GM04503 (cell line): ENCODE data around the gene KCNJ6.
A peak's percentile ranks its signal among the peaks of the same experiment; 100 is the strongest.

ENCODE experiments used
- DNase-seq: peaks from one replicate; pipeline ENCODE4 v3.0.0-alpha.2; 2012; ENCODE audit warnings: low read depth

The KCNJ6 gene

DNA sequence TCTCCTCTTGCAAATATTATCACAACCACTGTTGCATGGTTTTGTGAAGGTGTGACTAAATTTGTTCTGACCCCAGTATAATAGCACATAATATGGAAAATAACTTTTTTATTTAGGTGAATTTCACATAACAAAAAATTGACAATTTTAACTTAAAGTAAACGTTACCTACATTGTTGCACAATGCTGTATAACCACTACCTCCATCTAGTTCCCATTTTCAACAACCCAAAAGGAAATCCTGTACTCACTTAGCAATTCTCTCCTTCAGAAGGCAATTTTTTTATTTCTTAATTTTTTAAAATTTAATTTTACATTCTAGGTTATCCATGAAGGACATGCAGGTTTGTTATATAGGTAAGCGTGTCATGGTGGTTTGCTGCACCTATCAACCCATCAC lies 95.2 kb downstream of the KCNJ6 start:
- DNase-seq = no peak

DNA sequence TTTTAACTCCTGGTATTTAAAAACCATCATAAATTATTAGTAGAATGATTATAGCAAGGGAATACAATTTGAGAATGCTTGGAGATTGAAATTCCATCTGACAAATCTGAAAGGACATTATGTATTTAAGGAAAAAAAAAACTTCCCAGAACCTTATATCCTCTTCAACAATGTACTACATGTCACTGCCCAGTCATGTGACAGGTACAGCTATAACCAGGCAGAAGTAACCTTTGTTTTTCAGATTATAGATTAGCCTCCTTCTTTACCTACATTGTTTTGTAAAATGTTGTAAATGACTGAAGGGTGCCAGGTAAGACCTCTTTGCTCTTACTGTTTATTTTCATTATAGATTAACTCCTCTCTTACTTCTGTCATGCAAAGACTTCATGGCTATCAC lies 96.9 kb downstream of the KCNJ6 start:
- no peak for DNase-seq

DNA sequence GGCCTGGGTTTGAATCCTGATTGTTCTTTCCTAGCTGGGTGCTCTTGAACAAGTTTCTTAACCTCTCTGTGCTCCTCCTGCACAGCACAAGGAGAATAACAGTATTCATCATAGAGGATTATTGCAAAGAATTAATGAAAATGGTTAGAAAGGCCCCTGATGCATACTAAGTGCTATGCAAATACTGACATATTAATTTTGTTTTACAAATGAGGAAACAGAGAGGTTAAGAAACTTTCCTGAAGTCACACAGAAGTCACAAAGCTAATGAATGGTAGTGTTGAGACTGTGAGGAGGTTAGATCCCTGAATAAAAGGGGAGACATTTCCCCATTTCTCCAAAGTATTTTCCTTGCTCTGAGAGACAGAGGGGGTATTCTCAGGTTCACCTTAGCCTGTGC lies 99.0 kb downstream of the KCNJ6 start:
- DNase-seq = no peak

DNA sequence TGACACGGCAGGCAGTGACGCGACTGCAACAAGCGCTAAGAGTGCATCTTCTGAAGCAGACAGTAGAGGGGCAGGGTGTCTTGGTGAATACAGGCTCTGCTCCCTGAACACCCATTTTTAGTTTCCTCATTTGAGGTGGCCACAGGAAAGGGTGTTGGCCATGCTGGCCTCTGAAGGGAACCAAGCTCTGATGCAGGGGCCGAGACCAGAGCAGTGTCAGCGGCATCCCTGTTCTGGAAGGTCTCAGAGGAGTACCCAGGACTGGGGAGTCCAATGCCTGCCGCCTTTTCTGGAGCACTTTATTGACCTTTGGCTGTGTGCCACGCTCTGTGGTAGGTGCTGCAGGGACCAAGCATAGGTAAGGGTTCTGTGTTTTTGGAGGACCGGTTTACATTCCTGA lies 100.4 kb downstream of the KCNJ6 start:
- no peak for DNase-seq

DNA sequence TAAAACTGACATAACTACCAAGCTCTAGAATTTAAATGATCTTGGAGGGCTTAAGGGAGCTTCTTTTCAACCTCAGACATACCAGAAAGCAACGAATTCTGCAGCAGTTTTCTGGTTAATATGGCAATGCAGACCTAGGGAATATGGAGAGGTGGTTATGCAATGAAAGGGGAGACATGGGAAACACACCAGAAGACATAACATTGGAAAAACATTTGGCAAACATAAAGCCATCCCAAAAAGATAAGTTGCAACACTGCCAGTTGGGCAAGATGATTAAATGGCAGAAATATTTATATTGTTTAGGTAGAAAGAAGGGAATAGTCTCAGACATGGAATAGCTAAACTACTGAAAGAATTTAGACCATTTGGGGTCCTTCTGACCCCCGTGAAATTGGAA lies 104.5 kb downstream of the KCNJ6 start:
- DNase-seq = no peak

DNA sequence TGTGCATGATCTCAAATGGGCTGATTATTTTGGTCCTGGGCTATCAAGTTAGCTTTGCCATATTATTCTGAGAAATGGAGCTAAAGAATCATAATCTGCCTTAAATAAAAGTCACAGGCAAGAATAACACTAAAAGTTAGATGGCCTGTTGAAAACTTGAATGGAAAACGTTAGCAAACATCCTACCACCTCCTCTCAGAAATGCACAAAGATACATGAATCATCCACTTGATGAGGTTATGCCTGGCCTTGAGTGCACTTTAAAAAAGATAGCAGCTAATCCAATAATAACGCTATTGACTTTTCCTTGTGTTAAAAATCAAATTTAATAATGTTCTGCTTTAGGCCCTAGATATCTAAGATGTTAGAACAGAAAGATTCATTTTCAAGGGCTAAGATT lies 108.0 kb downstream of the KCNJ6 start:
- no peak for DNase-seq

DNA sequence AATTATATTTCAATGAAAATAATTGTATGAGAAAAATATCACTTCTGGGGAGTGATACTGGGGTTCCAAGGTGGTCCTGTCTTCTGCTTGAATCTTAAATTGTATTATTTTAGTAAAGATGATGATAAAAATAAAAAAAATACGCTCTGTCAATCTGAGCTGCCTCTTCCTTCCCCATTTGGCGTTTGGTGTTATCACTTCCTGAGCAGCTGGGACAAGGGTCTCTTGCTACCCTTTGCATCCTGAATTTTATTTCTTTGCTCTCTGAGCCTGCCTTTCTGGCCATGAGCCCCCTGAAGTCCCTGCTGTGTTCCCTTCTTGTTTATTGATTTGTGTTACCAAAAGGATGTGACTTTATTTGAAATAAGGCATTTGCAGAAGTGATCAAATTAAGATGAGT lies 111.0 kb downstream of the KCNJ6 start:
- DNase-seq = no peak

DNA sequence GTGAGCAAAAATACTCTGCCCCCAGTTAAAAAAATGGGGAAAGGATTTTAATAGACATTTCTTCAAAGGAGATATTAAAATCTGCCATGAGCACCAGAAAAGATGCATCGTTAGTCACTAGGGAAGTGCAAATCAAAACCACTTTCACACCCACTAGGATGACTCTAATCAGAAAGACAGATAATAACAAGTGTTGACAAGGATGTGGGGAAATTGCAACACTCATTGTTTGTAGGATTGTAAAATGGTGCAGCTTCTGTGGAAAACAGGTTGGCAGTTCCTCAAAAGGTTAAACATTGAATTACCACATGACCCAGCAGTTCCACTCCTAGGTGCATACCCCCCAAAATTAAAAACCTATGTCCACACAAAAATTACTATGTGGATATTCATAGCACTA lies 112.3 kb downstream of the KCNJ6 start:
- no peak for DNase-seq

DNA sequence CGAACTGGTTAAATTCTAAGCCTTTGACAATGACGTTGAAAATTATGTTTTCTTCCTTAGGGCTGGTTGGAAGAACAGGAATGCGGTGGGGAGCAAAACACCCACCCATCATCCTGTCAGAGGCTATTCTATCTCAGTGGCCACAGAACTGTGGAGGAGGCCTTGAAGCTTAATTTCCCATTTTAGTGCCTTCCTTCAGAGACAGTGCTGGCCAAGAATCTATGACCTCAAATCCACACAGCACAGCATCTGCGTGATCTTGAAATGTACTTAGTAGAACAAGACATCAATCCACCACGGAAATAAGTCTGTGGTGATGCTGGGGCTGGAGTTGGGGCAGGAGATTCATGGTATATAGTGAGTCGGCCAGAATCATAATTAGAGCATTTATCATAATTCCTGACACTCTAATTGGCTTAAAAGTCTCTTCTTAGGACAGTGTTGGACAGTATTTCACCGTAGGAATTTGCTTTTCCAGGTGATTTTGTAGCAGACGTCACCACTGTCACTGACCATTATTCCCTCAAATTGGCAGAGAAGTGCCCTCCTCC lies 113.1 kb downstream of the KCNJ6 start:
- no peak for DNase-seq

DNA sequence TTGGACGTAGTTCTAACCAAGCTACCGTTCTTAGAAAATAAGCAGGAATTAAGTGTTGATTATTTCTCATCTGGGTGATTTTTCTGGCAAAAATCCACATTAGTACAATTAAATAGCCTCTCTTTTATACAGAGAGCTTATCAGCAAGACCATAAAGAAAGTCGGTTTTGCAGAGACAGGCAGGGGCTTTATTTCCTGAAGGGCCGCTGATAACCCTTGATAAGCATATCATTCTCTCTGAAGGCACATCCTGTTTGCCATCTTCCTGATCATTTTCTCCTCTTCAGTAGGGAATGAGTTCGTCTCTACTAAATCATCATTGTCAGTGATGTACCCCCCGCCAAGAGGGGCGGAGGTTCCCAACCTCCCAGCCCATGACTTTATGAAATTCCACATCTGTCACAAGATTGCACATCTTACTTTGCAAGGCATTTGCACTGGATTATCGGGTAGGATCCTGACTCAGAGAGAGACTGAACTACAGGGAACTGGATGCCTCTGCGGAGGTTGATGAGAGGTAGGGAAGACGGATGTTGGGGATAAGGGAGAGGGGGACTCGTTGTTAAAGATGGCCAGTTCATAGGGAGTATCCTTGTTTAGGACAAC lies 115.7 kb downstream of the KCNJ6 start:
- no peak for DNase-seq

DNA sequence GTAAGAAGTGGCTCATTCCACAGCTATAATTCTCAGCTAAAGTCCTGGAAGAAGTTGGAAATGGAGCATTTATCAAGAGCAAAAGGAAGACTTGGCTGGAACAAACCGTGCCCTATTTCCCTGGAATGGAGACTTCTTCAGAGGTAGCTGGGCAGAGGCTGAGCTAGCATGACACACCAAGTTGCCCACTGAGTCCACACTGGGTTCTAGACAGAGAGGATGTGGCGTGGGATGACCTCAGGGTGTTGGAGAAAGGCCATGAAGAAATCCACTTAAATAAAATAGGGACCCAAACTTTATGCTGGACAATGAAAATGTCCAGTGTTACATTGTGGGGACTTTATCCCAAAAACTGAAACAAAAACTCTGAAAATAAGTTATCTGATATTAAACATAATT lies 116.2 kb downstream of the KCNJ6 start:
- no peak for DNase-seq

DNA sequence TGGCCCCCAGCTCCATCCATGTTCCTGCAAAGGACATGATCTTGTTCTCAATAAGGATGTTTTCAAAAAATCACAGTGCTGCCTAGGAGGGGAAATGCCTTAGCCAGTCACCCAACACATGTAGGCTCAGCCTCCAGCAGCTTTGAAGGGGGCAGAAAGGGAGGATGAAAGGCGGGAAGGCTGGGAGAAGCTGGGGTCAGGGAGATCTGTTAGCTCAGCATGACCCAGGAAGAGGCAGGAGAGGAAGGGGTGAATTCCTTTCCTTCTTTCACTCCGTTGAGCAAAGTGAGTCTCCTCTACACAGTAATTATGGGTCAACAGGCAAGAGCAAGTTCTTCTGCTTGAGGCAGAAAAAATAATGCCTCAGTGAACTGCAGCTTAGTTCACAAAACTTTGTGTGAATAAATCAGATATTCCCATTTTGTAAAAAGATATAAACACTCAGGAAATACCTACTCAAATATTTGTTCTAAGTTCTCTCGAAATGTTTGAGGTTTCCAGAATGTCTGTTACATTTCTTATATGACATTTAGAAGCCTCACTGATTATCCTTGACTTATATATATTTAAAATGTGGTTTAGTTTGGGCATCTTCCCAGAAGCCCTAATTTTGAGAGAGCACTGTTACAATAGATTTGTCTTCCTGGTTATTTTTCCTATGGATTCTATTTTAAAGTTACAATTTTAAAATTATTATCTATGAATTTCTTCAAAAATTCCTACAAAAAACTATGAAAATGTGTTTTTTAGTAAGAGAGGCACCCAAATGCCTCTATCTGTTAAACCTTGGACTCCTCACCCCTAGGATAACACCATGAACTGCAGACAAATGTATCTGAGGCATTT lies 116.8 kb downstream of the KCNJ6 start:
- DNase-seq = no peak

DNA sequence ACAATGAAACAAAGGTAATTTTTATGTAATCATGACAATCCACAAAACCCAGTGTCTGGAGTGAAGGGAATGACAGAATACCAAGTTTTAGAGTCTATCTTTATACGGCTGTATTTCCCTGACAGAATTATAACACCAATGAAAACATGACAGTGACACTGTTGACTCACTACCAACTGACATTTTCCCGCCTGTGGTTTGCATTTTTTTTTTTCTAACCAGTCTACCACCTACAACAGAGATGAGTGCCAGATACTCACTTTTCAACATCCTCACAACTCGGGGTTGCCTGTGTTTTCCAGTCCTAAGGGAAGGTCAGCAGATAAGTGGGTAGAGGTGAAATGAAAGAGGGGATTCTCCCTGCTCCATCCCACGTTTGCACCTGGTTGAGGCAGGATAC lies 118.9 kb downstream of the KCNJ6 start:
- DNase-seq = no peak

DNA sequence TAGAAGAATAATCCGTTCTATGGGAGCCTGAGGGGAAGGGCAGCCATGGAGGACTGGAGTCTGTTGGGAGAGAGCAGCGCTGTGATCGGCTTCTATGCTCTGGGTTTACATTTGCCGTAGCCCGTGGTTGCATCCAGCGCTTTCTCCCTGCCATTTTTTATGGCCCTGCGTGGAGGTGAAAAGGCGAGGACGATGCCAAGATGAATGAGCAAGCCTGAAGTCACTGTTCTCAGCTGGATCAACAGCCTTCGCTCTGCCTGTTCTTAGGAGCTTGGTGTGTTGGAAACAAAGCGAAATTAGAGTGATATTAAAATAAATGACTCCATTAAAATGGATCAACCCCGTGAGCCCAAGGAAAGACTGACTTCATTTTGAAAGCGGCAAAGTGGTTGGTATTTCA lies 120.2 kb downstream of the KCNJ6 start:
- no peak for DNase-seq

DNA sequence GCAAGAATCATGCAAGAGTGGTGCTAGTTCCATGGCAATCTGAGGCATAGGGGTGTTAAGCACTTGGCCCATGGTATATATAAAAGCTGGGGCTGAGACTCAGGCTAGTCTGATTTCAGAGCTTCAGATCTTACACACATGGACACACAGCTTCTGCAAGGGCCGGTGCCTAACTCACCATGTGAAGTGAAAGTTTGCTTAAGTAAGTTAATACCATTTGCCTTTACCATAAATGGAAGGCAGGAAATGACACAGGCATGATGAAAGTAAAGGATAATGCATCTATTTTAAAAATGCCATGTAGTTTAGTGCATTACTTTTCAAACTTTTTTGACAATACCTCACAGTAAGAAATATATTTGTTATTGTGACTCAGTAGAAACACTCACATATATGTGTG lies 122.6 kb downstream of the KCNJ6 start:
- DNase-seq = no peak

DNA sequence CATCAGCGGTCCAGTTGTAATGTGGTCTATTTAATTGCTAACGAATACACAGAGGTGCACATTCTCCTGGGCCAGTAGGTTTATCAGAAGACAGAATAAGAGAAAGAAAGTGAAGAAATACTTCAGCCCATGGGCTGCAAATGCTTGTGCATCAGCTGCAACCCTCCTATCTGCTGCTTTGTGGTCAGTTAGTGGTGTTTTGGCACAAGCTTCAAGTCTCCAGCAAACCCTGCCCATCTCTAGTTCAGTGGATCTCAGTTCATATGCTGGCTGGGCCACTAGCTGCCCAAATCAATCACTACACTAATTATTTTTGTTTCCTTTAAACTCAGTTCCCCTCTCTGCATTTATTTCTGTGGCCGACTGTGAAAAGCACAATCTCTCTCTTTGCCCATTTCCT lies 124.2 kb downstream of the KCNJ6 start:
- no peak for DNase-seq

DNA sequence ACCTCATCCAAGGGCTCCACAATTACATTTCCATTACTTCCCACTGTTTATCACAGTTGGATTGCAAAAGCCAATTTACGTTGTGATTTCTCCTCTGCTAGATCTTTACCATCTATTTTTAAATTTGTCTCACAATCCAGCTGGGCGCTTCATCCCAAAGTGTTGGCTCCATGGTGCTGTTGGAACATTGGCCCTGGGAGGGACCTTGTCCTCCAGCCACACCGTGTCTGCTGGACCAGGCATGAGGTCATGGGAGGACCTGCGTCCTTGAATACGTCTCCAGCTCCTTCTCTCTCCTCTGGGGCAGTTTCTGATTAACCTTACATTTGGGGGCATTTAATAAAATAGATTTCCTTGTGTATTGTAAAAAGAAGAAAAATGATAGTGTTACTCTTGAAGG lies 125.4 kb downstream of the KCNJ6 start:
- DNase-seq = no peak

DNA sequence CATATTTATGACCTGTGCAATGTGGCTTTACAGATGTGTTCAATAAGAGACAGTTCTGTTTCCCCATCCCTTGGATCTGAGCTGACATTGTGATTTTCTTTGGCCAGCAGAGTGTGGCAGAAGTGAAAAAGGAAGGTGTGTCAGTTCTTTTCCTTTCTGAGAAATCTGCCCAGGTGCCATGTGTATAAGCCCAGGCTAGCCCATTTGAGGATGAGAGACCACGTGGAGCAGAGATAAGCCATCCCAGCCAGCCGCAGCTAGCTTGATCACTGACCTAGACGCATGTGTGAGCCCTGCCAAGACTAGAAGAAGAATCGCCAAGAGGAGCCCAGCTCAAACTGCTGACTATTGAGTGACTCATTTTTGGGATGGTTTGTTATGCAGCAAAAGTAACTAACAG lies 127.8 kb downstream of the KCNJ6 start:
- DNase-seq = no peak

DNA sequence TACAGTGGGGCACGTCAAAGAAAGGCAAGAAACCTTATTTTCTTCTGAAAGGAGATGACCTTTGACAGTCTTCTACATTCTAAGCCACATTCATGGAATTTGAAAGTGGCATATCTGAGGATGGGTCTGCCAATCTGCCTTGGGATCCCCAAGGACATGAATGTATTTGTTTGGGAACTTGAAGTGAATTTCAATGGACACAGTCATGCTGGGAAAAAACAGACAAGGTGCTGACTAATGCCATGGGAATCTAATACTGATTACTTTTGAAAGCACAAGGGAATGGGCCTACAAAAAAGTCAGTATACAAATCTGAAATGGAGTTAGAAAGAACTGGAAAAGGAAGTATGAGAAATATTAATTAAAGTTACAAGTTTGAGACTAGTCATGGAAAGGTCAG lies 128.8 kb downstream of the KCNJ6 start:
- peak; percentile 82 for DNase-seq

DNA sequence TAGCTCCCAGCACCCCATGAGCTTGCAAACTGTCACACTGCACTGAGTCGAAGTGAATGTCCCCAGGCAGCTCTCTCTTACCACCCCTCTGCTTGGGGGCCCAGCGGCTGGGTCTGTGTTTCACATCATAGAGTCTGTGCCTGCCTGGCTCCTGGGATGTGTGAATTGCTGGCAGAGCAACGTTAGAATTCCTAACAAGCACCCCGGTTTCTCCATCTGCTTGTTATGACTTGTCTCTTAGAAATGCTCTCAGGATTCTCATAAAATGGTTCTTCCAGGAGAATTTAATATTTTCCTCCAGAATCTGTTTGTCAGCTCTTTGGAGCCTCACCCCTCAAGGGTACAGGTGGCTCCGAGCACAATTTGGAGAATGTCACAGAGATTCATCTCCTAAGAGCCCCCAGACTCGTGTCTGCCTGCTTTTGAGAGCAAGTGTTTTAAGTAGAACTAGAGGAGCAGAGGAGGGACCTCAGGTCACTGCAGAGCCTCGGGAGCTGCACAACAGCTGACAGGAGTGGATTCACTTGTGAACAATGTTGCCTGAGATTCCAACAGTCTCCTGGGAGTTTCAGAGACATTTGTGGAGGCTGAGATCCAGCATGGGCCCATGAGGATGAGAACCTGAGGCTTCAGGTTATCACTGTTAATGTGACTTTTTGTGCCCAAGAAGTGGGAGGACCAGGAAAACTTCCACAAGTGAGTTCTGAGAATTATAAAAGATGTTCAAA lies 131.5 kb downstream of the KCNJ6 start:
- peak; percentile 47 for DNase-seq

DNA sequence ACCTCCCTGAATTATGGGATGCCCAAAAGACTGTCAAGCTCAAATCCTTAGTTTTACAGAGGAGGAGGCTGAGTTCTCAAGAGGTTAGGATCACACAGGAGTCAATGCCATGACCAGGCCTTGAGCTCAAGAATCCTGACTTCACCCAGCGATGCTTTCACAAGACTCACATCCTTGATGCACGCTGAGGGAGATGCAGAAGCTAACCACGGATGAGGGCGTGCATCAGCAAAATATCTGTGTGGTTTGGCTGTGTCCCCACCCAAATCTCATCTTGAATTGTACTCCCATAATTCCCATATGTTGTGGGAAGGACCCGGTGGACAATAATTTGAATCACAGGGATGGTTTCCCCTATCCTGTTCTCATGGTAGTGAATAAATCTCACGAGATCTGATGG lies 133.2 kb downstream of the KCNJ6 start:
- peak; percentile 39 for DNase-seq

DNA sequence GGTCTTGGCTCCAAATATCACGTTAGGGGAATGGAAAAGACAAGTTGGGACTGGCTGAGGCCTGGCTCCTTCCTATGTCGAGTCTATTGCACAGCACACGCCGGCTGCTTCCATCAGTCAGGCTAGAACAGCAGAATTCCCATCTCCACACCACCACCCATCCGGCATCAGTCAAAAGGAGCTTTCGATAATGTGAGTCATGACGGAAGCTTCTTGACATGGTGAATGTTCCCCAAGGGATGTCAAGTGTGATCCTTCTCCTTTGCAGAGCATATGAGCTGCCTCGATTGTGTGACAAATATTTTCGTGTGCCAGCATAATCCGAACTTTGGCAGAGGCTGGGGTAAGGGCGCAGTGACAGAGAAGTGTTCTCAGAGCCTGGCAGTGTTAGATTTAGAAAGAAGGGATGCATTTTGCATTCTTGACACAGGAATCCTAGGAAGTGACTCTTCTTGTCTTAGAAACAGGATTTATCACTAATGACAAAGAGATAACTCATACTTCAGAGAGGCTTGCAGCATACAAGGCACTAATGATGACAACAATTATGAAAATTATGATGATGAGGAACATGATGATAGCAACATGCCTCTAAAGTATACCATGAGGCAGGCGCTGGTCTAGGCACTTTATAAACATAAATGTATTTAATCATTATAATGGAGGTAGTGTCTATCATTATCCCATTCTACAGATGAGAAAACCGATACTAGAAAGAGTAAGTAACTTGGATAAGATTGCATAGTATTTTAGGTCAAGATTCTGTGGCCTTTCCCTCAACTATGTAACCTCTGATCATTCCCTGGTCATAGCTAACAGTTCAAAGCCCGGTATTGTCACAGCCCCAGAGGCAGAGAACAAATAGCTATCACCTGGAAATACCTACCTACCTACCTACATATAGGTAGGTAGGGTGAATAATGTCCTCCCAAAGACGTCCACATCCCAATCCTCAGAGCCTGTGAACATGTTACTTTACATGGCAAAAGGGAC lies 135.0 kb downstream of the KCNJ6 start:
- no peak for DNase-seq
